ENCODE data around the gene SPRR2D.

DNA sequence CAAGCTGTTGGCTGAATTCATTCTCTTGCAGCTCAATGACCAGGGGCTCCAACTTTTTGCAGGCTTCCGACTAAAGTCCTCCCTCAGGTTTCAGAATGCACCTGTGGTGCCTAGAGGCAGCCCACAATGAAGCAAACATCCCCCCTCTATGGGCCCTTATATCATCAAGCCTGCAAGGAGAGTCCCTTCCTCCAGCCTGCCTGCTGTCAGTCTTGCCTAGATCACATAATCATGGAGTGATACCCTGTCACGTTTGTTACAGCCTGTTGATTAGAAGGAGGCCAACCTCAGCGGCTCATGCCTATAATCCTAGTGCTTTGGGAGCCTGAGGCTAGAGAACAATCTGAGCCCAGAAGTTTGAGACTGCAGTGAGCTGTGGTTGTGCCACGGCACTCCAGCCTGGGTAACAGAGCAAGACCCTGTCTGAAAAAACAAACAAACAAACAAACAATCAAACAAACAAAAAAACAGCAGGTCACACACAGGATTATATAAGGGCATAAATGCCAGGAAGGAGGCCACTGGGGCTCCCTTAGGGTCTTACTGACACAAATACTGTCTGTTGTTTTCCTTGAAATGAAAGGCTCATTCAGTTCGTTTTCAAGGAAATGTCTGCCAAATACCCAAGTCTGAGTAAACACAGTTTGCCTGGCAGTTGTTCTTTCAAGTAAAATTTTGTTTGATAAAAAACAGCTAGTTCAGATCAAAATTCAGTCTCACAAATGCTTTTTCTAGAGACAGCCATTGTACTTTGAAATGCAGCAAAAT is 44.1 kb downstream of the SPRR2D start:
- TF ChIP-seq, protein P1, sequence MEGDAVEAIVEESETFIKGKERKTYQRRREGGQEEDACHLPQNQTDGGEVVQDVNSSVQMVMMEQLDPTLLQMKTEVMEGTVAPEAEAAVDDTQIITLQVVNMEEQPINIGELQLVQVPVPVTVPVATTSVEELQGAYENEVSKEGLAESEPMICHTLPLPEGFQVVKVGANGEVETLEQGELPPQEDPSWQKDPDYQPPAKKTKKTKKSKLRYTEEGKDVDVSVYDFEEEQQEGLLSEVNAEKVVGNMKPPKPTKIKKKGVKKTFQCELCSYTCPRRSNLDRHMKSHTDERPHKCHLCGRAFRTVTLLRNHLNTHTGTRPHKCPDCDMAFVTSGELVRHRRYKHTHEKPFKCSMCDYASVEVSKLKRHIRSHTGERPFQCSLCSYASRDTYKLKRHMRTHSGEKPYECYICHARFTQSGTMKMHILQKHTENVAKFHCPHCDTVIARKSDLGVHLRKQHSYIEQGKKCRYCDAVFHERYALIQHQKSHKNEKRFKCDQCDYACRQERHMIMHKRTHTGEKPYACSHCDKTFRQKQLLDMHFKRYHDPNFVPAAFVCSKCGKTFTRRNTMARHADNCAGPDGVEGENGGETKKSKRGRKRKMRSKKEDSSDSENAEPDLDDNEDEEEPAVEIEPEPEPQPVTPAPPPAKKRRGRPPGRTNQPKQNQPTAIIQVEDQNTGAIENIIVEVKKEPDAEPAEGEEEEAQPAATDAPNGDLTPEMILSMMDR (IDR thresholded peaks at IDR 0.05; ENCODE audit: insufficient read depth, low read length, poor library complexity, severe bottlenecking) = no peak
- TF ChIP-seq EZH2phosphoT487 (conservative IDR thresholded peaks at IDR 0.05; ENCODE audit: low read length) = no peak
